Measurements from ENCODE around the gene NKX2-8.

DNA sequence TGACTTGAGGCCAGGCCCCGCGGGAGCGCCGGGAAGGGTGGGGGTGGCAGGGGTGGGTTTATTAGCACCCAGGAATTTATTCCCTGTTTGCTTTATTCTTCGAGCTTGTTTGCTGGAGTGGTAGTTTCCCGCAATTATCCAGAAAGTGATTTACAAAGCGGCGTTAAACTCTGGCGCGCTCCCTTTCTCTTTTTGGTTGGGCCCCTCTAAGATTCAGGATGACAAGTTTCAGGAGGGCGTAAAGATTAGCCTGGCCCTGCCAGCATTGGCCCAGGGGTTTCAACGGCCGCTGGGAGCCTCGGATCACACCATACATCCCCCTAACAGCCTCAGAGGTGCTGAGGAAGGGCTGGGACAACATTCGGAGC lies 444 bp upstream of the NKX2-8 start:
- TF ChIP-seq CTCF (IDR thresholded peaks at IDR 0.05) (no peak), POLR2A (IDR thresholded peaks at IDR 0.05) (no peak), EP300 (IDR thresholded peaks at IDR 0.05) (no peak)
